Measurements from ENCODE around the gene ZFAND3.

The ZFAND3 gene

GRCh38 chr6:38193481-38194281 is 374.2 kb downstream of the ZFAND3 start:
- no peak for DNase-seq

- no peak for DNase-seq
Observed at GRCh38 chr6:38194282-38194572, 374.7 kb downstream of the ZFAND3 start.

GRCh38 chr6:38194589-38194988 is 375.1 kb downstream of the ZFAND3 start:
- DNase-seq = no peak

GRCh38 chr6:38195113-38195635 is 375.6 kb downstream of the ZFAND3 start:
- no peak for DNase-seq

GRCh38 chr6:38198219-38198618 is 378.7 kb downstream of the ZFAND3 start:
- no peak for DNase-seq

All from stimulated activated CD4-positive, alpha-beta T cell treated with anti-CD3 and anti-CD28 coated beads, Interleukin-4, amount 100 ng/mL, for 24 hours (primary cell).